KG1 (cell line): ENCODE results near the gene RNASE13.

Source experiments
- DNase-seq: peaks from one replicate; lab custom pipeline; 2025; lab: John Stamatoyannopoulos, UW

Gene RNASE13

GRCh38 chr14:21066882-21067502, 32.4 kb upstream of the RNASE13 start:
- DNase-seq: no peak

GRCh38 chr14:21063479-21063878, 28.9 kb upstream of the RNASE13 start:
- DNase-seq: no peak

GRCh38 chr14:21061347-21061668, 26.7 kb upstream of the RNASE13 start:
- no peak for DNase-seq

GRCh38 chr14:21060614-21061346, 26.2 kb upstream of the RNASE13 start:
- DNase-seq: no peak

GRCh38 chr14:21059842-21060613, 25.4 kb upstream of the RNASE13 start:
- no peak for DNase-seq

GRCh38 chr14:21058903-21059302, 24.3 kb upstream of the RNASE13 start:
- no peak for DNase-seq

- no peak for DNase-seq
These were observed 23.4 kb upstream of the RNASE13 start, which contains the start of gene RNASE8 for GRCh38 chr14:21057803-21058675. Gene RNASE8, plus strand, starts transcription at chr14:21057822. Its CDS starts 71 bp downstream, at chr14:21057893.

GRCh38 chr14:21056520-21057163, 22.0 kb upstream of the RNASE13 start:
- no peak for DNase-seq

- DNase-seq: no peak
These were observed 21.0 kb upstream of the RNASE13 start for GRCh38 chr14:21055432-21056117.

GRCh38 chr14:21054768-21055145, 20.1 kb upstream of the RNASE13 start:
- DNase-seq: no peak

- DNase-seq: no peak
These were observed 19.6 kb upstream of the RNASE13 start for GRCh38 chr14:21054123-21054767.

- DNase-seq: no peak
These were observed 18.8 kb upstream of the RNASE13 start for GRCh38 chr14:21053184-21054122.

- no peak for DNase-seq
These were observed 16.0 kb upstream of the RNASE13 start for GRCh38 chr14:21050597-21050996.

- DNase-seq: no peak
These were observed 14.7 kb upstream of the RNASE13 start for GRCh38 chr14:21049271-21049673.

- no peak for DNase-seq
These were observed 14.0 kb upstream of the RNASE13 start for GRCh38 chr14:21048638-21049037.

- DNase-seq: no peak
These were observed 12.8 kb upstream of the RNASE13 start for GRCh38 chr14:21047378-21047781.

GRCh38 chr14:21043974-21044618, 9.5 kb upstream of the RNASE13 start:
- peak; percentile 91 for DNase-seq

GRCh38 chr14:21043387-21043973, 8.9 kb upstream of the RNASE13 start:
- no peak for DNase-seq
